NCI-H1436 (cell line): ENCODE results near the gene CATSPER1.

ENCODE experiments used
- DNase-seq: peaks from one replicate; lab custom pipeline; 2025; lab: John Stamatoyannopoulos, UW

CATSPER1 gene

DNA sequence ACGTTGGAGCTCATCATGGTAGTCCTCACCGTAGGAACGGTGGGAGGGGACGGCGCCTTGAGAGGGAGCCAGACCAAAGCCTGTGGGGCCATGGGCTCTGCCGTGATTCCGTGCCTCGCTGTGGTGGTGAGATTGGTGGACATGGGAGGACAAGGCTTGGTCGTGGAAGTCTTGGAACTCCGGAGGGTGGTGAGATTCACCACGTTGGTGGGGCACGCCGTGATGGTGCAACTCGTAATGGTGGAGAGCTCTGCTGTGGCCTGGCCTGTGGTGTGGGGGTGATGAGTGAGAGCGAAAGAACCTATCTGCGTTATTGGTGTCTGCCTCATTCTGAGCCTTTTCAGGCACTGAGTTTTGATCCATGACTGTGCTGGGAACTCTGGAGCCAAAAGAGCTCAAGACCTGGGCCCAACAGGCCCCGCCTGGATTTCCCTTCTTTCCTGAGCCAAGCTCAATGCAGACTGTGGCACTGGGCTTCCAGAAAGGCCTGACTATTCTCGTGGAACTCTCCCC is at the start of gene CATSPER1:
CATSPER1 (minus strand) TSS at position 463 of the 513 bp plus-strand sequence; CDS start at position 363, 100 bp downstream.
- DNase-seq, result no peak

DNA sequence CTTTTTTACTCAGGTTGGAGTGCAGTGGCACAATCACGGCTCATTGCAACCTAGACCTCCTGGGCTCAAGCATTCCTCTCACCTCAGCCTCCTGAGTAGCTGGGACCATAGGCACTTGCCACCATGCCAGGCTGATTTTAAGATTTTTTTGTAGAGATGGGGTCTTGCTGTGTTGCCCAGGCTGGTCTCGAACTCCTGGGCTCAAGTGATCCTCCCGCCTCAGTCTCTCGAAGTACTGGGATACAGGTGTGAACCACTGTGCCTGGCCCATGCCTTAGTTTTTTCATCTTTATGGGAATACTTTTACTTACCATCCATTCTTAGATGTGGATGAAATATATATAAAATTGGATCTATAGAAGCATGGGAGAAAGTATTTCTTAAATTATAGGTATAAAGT is 49.0 kb upstream of the CATSPER1 start:
- DNase-seq, result no peak

DNA sequence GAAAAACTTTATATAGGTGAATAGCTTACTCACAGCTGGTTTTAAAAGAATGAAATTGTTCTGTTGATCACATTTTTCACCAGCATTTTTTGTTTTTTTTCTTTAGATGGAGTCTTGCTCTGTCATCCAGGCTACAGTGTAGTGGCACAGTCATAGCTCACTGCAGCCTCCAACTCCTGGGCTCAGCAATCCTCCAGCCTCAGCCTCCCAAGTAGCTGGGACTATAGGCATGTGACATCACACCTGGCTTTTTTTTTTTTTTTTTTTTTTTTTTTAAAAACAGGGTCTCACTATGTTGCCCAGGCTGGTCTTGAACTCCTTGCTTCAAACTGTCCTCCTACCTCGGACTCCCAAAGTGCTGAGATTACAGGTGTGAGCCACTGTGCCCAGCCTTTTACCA is 47.4 kb upstream of the CATSPER1 start:
- DNase-seq, result no peak

DNA sequence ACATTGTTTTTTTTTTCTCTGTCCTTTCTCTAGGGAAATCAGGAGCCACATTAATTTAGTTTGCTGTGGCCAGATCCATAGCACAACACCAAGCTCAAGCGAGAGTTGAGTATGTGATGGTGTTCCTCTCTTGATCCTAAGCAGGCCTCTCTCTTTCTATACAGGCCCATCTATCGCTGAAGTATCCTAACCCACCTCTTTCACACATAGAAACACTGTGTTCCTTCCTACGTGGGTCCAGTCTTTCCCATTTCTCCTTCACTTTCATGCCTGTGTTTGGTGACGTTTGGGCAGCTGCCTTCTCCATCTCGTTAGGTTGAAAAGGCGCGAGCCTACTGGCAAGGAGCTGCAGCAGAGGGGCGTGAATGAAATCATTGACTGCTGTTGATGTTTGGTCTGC is 46.2 kb upstream of the CATSPER1 start:
- no peak for DNase-seq

DNA sequence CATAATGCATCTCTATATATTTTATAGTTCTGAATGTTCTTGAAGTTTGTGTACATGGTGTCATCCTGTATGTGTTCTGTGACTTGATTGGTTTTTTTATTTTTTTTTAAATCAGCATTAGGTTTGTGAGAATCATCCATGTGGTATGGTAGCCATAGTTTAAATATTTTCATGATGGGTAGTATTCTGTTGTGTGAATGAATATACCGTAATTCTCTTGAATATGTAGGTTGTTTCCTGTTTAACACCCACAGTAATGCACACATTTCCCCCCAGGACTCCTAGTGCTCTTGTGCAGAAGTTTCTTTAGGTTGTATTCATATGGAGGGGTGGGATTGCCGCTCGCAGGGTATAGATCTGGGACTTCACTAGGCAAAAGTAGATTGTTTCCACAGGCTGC is 45.8 kb upstream of the CATSPER1 start:
- DNase-seq, result no peak

DNA sequence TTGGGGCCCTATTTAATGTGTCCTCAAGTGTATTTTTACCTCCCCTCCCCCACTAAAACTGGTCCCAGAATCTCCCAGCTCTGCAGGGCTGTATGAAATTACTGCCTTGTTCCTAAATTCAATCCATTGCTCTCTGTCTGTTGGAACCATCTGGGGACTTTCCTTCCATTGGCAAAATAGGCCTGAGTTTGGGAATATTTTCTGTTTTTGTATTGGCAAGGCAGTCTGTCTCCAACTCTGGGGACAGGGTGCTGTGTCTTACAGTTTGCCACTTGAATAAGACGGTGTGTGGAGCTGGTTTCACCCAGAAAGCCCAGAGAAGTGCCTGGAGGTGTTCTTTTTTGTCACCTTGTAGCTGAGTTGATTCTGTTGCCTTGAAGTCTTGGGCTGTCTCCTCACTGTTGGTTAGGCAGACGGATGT is 45.1 kb upstream of the CATSPER1 start:
- DNase-seq, result no peak

DNA sequence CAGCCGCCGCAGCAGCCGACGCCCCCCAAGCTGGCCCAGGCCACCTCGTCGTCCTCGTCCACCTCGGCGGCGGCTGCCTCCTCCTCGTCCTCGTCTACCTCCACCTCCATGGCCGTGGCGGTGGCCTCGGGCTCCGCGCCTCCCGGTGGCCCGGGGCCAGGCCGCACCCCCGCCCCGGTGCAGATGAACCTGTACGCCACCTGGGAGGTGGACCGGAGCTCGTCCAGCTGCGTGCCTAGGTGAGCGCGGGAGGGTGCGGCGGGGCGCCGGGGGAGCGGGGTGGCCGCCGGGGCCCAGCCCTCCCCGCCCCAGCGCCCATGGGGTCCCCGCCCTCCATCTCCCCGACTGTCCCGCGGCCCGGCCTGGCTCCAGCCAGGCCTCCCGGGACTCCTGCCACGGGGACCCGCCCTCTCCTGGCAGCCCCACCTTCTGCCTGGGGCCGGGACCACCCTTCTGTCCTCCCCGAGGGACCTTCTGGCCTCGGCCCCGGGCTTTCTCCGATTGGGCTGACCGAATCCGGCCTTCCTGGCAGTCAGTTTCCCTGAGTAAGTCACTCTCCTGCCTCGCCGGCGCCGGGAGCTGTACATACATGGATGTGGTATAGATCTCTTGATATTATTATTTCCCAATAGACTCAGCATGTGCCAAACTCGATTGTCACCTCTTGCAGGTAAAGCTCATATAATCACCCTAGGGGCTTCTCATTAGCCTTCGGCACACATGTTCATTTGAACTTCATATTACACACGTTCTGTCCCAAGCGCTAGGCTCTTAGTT is 44.5 kb upstream of the CATSPER1 start:
- DNase-seq, result no peak

DNA sequence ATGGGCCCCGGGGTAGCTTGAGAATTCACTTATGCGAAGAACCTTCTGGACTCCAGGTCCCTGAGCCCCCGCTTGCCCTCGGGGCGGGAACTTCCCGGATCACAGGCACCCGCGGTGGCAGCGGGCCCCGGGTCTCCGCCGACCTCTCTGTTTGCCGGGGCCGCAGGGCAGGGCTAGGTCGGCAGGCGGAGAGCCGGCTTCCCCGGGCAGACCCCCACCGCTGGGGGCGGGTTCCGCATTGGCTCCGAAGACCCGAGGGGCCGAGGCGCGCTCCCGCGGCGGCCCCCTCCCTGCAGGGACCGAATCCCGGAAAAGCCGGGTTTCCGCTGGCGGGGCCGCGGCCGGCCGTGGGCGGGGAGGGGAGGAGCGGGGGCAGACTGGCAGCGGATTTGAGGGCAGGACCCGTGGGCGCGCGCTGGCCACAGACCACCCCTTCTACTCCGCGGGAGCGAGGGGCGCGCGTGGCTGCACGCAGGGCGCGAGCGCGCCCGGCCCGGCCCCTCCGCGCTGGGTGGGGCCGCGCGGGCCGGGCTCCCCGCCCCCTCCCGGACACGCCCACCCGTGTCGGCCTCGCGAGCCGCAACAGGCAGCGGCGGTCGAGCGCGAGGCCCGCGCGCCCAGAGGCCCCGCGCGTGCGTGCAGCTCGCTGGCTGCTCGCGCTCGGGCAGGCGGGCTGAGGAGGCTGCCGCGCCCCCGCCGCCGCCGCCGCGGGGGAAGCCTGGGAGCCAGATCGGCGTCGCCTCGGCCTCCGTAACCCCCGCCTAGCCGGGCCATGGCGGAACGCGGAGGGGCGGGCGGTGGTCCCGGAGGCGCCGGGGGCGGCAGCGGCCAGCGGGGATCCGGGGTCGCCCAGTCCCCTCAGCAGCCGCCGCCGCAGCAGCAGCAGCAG is 43.7 kb upstream of the CATSPER1 start, which contains the start of gene PACS1:
PACS1 (plus strand) TSS at position 558 of the 889 bp plus-strand sequence; CDS start at position 773, 215 bp downstream.
- peak; percentile 5 for DNase-seq

DNA sequence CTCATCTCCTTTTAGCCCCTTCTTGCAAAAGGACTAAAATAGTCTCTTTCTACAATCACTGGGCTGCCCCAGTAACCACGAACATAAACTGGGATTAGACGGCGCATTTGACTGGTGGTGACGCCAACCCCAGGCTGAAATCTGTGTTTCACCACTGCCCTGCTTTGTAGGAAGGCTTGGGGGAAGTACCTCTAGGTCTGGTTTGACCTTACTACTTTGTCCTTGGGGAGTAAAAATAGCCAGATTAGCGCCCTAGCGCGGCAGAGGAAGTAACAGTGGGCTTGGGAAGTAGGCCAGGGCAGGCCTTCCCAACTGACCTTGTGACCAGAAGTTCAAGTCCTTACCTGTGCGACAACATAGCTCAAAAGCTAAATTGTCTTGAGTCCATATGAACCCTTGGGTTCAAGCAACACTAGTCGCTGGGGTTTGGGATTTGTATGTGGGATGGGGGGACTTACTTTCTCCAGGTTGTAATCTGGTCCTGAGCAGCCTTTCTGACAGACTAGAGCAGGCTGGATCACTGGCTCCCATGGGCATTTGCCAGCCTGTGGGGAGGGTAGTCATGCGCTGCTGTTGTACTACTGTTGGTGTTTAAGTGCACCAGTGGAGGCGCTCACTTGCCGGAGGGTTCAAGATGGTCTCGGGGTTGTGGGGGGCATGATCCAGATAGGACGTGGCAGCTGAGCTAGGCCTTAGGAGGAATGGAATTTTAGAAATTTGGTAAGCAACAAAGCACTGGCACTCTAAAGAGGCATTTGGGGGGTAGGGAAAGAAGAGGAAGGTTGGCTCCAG is 42.8 kb upstream of the CATSPER1 start:
- no peak for DNase-seq

DNA sequence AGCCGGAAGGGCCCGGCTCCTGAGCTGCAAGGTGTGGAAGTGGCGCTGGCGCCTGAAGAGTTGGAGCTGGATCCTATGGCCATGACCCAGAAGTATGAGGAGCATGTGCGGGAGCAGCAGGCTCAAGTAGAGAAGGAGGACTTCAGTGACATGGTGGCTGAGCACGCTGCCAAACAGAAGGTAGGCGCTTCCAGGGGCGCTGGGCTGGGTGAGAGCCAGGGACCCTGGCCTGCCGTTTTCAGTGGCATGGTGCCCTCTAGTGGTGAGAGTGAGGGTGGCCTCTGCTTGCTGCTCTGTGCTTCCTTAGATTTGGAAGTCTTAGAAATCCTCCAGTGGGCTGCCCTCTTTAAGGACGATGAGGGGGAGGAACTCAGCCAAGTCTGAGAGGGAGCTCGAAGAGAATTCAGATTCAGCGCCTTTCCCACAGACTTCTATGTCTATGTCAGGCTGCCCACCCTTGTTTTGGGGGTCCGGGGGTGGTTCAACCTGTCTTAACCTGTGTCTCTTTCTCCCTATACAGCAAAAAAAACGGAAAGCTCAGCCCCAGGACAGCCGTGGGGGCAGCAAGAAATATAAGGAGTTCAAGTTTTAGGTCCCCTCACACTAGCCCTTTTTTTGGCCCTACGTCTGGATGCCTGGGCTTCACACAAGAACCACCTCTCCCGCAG is 42.0 kb upstream of the CATSPER1 start:
- peak; percentile 59 for DNase-seq

DNA sequence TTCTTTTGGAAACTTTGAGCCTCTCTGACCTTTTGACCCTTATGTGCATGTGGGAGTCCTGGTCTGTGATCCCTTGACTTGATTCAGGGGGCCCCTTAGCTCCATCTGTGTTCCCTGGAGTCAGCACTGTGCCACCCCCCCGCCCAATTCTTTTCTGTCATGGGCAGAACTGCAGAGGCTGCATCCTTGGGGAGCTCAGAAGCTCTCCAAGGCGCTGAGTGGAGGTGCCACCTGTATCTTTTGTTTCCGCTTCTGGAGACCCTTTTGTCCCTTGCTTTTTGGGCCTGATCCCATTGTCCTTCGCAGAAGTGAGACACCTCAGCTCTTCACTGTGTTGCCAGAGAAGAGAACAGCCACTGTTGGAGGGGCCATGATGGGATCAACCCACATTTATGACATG is 41.4 kb upstream of the CATSPER1 start:
- no peak for DNase-seq

DNA sequence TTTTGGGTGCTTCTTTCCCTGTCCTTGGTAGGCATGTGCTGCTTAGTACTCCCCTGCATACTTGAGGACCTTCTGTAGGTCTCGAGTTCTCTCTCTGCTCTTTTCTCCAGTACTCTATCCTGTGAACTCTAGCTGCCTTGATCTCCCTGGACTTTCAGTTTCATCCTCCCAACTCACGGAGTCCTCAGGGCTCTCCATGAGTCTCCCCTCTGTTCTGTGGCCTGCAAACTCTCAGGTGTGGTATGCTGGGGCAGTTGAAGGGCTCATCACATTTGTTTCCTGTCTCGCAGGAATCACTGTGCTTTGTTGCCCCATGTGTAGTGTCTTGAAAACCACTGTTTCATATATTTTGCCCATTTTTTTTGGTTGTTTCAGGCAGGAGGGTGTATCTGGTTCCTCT is 40.5 kb upstream of the CATSPER1 start:
- DNase-seq, result no peak

DNA sequence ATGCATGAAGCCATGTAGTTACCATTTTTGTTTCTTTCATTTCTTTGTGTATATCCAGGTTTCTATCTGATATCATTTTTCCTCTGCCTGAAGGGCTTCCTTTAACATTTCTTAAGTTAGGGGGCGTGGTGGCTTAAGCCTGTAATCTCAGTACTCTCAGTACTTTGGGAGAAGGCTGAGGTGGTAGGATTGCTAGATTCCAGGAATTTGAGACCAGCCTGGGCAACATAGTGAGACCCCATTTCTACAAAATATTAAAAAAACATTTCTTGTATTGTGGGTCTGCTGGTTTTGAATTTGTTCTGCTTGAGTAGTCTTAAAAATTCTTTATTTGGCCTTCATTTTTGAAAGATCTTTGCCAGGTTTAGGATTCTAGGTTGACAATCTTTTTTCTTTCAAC is 38.3 kb upstream of the CATSPER1 start:
- no peak for DNase-seq

DNA sequence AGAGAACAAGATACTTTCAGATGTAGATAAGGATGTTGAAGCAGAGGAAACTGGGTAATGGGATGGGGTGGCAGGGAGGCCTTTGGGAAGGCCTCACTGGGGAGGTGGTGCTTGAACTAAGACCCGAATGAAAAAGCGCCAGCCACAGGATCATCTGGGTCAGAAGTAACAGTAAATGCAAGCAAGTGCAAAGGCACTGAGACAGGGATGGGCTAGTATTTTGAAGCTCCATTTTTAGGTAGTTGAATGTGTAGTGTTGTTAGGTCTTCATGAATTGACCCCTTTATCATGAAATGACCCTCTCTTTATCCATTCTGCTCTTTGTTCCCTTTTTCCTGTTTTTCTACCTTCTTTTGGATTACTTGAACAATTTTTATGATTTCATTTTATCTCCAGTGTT is 37.6 kb upstream of the CATSPER1 start:
- no peak for DNase-seq

DNA sequence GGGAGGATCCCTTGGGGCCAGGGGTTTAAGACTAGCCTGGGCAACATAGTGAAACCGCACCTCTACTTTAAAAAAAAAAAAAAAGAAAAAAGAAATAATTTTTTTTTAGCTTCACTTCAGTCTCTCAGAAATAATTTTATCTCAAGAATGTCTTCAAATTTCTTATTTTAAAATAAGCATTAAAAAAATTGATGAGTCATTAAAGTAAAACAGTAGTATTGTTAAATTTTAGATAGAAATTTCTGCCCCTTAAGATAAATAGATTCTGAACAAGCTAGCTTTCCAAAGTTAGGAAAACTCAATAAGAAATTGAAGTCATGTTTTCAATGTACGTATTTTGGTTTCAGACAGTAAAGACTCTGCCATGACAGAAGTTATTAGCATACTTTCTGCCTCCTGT is 36.1 kb upstream of the CATSPER1 start:
- no peak for DNase-seq

DNA sequence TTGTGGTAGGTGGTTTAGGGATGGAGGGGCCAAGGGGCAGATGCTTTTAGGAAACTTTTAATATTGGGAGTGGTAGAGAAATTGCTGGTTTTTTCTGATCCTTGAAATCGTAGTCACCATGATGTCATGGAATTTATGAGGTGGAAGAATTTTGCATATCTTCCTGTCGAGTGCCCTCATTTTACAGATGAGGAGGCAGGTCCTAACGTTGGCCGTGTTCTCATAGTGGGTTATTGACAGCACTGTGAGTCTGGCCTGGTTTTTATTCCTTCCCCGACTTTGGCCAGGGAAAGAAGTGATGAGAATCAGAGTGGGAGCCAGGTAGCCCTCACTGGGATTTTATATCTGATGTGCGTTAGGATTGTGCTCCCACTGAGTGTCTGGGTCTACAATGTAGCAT is 35.0 kb upstream of the CATSPER1 start:
- DNase-seq, result no peak

DNA sequence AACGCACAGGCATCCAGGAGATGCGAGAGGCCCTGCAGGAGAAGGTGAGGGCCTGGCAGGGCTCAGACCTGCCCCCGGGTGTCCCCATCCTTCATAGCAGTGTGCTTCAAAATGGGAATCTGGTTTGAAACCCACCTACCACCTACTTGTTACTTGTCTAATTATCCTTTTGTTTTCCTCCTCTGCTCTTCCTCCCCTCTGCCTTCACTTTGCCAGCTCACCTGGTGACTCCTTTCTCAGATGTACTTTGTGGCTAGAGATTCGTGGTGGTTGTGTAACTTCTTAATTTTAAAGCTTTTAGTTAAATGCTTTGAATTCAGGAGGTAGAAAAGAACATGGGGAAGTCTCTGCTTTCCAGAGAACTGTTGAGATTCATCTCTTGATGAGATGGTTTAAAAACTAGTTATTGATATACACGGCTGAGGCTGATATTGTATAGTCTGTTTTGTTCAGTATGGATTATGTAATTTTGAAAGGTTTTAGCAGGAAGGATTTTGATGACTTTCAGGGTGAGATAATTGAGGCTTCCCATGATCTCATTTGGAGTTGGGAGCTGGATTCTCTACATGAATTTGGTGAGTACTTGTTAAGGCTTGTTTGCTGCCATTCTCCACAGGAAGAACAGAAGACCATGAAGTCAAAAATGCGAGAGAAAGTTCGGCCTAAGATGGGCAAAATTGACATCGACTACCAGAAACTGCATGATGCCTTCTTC is 33.8 kb upstream of the CATSPER1 start:
- no peak for DNase-seq

DNA sequence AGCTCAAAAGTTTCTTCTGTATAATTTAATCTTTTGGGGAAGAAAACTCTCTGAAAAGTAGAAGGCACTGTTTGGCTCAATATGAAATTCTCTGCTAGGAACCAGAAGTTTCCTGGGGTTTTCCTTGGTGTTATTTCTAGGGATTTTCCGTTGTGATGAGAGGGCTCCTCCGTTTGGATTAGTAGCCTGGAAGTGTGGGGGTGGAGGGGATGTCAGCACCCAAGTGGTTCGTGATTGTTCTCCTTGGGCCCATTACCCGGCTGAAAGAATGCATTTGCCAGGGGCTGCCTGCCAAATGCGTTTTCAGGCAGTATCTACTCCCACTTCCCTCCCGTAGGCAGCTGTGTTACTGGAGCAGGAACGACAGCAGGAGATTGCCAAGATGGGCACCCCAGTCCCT is 30.2 kb upstream of the CATSPER1 start:
- no peak for DNase-seq

DNA sequence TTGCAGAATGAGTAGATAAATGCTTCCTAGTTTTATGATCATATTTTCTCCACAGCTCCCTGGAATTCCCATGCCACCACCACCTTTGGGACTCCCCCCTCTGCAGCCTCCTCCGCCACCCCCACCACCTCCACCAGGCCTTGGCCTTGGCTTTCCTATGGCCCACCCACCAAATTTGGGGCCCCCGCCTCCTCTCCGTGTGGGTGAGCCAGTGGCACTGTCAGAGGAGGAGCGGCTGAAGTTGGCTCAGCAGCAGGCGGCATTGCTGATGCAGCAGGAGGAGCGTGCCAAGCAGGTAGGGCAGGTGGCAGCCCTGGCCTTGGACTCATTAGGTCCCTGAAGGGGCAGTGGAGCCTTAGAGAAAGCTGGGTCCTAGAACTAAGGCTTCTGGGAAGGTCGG is 28.7 kb upstream of the CATSPER1 start:
- no peak for DNase-seq

DNA sequence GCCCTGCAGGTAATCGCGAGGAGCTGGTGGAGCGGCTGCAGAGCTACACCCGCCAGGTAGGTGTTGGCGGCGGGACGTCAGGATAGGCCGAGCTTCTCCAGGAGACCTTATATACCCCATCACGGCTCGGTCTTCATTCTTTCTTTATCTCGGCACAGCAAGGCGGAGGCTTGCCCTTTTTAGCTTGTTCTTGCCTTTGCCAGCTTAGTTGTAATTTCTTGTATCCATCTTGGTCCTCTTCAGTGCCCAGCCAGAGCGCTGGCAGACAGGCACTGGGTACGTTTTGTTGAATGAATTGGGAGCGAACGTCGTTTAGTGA is 26.3 kb upstream of the CATSPER1 start:
- DNase-seq, result no peak
